C4-2B (cell line): ENCODE measurements around the gene HMBS.
"Not testable (repeated sequence)": the region's sequence is repeated elsewhere in the genome, so short reads cannot be mapped to it uniquely, and the experiment has no call there.

Source experiments
- CTCF ChIP-seq: fragments of 450-650 bp; conservative IDR thresholded peaks from 2 replicates; pipeline ENCODE4 v1.5.1; 2017; ENCODE audit warnings: mild to moderate bottlenecking
- ZFX ChIP-seq: fragments of 450-650 bp; IDR thresholded peaks from 2 replicates; pipeline ENCODE4 v1.6.1; 2017

GRCh38 chr11:119139276-119139675, 54.6 kb downstream of the HMBS start:
- TF ChIP-seq CTCF, ZFX: not testable (repeated sequence)
